Breast epithelium (tissue), 3 donors: Measurements from ENCODE around the gene CBLB.

Experiments used
- CTCF ChIP-seq, 3 donors: fragments of 450-650 bp; IDR thresholded peaks; one replicate each; pipeline ENCODE4 v1.5.1; 2016 to 2017; ENCODE audit warnings: antibody characterized with exemption in 3 of 3, mild to moderate bottlenecking in 3 of 3, moderate library complexity in 3 of 3
- POLR2A ChIP-seq: fragments of 450-650 bp; IDR thresholded peaks from one replicate; pipeline ENCODE4 v1.6.1; 2016; ENCODE audit warnings: antibody characterized with exemption, mild to moderate bottlenecking, moderate library complexity

- TF ChIP-seq CTCF (IDR thresholded peaks at IDR 0.05), result no peak
- TF ChIP-seq POLR2A, result no peak
These were observed 5.2 kb downstream of the CBLB start for GRCh38 chr3:105863608-105864007.
